Endothelial cell of hepatic sinusoid (primary cell): ENCODE data around the gene SPACDR.
"Not testable (repeated sequence)": the region's sequence is repeated elsewhere in the genome, so short reads cannot be mapped to it uniquely, and the experiment has no call there.

Source experiments
- in situ Hi-C: cut with HindIII; loops from 2 replicates; pipeline ENCODE4 v1.10.0; 2017; ENCODE audit warnings: low sequenced_read_pairs

SPACDR gene, protein sequence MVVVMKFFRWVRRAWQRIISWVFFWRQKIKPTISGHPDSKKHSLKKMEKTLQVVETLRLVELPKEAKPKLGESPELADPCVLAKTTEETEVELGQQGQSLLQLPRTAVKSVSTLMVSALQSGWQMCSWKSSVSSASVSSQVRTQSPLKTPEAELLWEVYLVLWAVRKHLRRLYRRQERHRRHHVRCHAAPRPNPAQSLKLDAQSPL

GRCh38 chr7:100464210-100464660 lies at the start of gene SPACDR:
SPACDR (minus strand) TSS chr7:100464260; CDS start chr7:100464025, 235 bp downstream.
- in situ Hi-C loops: no loop called here

- in situ Hi-C loops: no loop called here
Observed at GRCh38 chr7:100513212-100513810, 49.3 kb upstream of the SPACDR start.

DNA sequence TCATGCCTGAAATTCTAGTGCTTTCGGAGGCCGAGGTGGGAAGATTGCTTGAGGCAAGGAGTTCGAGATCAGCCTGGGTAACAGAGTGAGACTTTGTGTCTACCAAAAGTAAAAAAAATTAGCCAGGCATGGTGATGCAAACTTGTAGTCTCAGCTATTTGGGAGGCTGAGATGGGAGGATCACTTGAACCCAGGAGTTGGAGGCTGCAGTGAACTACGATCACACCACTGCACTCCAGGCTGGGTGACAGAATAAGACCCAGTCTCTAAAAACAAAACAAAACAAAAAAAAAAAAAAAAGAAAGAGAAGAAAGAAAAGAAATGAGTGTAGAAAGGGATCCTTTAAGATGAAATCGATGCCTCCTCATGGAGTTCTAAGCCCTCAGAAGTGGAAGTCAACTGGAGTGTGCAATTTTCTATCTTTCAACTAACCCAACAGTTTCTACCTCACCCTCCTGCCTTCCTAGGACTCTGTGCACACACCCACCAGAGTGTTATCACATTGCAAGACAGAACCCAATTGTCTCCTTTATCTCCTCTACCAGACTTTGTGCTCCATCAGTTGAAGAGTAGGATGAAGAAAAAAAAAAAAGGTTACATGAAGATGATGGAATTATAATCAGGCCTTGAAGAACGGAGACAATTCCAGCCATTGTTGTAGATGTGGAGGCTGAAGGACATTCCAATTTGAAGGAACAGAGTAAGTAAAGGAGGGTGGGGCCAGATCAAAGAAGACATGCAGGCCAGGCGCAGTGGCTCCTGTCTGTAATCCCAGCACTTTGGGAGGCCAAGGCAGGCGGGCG lies 46.6 kb upstream of the SPACDR start:
- in situ Hi-C loops: no loop called here

- in situ Hi-C loops: no loop called here
Observed at GRCh38 chr7:100509231-100509630, 45.2 kb upstream of the SPACDR start.

- in situ Hi-C loops: no loop called here
Observed at GRCh38 chr7:100506356-100506923, 42.4 kb upstream of the SPACDR start.

DNA sequence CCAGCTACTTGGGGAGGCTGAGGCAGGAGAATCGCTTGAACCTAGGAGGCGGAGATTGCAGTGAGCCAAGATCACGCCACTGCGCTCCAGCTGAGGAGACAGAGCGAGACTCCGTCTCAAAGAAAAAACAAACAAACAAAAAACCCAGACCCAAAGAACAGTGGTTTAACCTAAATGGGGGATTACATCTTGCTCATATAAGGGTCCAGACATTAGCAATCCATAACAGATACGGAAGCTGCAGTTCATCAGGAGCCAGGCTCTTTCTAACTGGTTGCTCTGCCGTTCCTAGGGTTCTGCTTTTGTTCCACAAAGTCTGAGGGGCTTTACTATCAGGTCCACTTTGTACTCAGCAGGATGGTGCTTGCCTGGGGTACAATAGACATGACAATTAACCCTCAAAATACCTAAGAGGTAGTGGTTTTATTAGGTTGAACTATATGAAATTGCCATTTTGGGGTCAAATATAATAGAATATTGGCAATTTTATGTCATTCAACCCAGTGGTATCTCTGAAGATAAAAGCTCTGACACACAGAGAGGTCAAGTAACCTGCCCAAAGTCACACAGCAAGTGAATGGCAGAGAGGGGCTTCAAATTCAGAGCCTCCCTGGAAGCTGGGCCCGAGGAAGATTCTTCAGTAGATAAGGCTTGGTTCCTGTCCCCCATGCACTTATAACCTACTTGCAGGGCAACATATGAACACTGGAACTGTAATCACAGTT lies 41.0 kb upstream of the SPACDR start:
- in situ Hi-C loops: no loop called here

- in situ Hi-C loops: not testable (repeated sequence)
Observed at GRCh38 chr7:100504031-100504430, 40.0 kb upstream of the SPACDR start.

DNA sequence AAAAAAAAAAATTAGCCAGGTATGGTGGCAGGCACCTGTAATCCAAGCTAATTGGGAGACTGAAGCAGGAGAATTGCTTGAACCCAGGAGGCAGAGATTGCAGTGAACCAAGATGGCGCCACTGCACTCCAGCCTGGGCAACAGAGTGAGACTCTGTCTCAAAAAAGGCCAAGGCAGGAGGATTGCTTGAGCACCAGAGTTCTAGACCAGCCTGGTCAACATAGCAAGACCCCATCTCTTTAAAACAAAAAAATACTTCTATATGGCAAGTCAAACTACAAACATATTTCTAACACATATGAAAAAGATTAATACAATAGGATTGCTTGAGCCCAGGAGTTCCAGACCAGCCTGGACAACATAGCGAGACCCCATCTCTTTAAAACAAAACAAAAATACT lies 36.7 kb upstream of the SPACDR start:
- in situ Hi-C loops: not testable (repeated sequence)

GRCh38 chr7:100496509-100496908 lies 32.4 kb upstream of the SPACDR start:
- in situ Hi-C loops: no loop called here

- in situ Hi-C loops: no loop called here
Observed at GRCh38 chr7:100493476-100494264, 29.6 kb upstream of the SPACDR start.

DNA sequence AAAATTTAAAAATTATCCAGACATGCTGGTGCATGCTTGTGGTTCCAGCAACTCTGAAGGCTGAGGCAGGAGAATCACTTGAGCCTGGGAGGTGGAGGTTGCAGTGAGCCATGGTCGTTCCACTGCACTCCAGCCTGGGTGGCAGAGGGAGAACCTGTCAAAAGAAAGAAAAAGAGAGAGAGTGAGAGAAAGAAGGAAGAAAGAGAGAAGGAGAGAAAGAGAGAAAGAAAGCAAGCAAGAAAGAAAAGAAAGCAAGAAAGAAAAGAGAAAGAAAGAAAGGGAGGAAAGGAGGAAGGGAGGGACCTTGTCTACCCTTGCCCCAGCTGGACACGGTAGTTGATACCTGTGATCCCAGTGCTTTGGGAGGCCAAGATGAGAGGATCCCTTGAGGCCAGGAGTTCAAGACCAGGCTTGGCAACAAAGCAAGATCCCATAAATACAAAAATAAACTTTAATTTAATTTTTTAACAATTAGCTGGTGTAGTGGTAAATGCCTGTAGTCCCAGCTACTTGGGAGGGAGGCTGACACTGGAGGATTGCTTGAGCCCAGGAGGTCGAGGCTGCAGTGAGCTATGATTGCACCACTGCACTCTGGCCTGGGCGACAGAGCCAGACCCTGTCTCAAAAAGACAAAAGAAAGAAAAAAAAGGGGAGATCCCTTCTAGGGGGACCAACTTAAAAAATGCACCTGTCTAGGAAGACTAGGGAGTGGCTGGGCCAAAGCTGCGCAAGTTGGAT lies 28.8 kb upstream of the SPACDR start:
- in situ Hi-C loops: no loop called here

DNA sequence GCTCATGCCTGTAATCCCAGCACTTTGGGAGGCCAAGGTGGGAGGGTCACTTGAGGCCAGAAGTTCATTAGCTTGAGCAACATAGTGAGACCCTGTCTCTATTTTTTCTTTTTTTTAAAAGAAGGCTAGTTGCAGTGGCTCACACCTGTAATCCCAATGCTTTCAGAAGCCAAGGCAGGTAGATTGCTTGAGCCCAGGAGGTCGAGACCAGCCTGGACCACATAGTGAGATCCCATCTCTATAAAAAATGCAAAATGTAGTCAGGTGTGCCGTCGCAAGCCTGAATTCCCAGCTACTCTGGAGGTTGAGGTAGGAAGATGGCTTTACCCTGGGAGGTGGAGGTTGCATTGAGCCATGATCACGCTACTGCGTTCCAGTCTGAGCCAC lies 27.1 kb upstream of the SPACDR start:
- in situ Hi-C loops: no loop called here

- in situ Hi-C loops: no loop called here
Observed at GRCh38 chr7:100490483-100491191, 26.6 kb upstream of the SPACDR start.

GRCh38 chr7:100489824-100490223 lies 25.8 kb upstream of the SPACDR start:
- in situ Hi-C loops: no loop called here

- in situ Hi-C loops: no loop called here
Observed at GRCh38 chr7:100489121-100489520, 25.1 kb upstream of the SPACDR start.

- in situ Hi-C loops: no loop called here
Observed at GRCh38 chr7:100488333-100489095, 24.5 kb upstream of the SPACDR start.

GRCh38 chr7:100486753-100487446 lies 22.8 kb upstream of the SPACDR start:
- in situ Hi-C loops: no loop called here
